GM23338 (cell line): ENCODE measurements around the gene SYNDIG1. TPM values are rescaled to one million over a fixed set of nuclear protein-coding genes. Genes with fewer than 3 reads are reported as not detected.

ENCODE experiments used
- ATAC-seq: fragments of 200-7000 bp; cut with Tn5 transposase; 3 replicates; pipeline ENCODE4 v1.9.1; 2020
- DNase-seq: peaks from one replicate; pipeline ENCODE4 v3.0.0-alpha.2; 2015; ENCODE audit warnings: low spot score
- H2AFZ ChIP-seq: fragments of 200-600 bp; sonication (generic); 2 replicates; pipeline ENCODE4 v1.8.0; 2016; ENCODE audit warnings: antibody characterized with exemption, mild to moderate bottlenecking, moderate library complexity
- H3F3A ChIP-seq: fragments of 200-600 bp; sonication (generic); replicated peaks from 2 replicates; pipeline ENCODE4 v1.8.0; 2017; ENCODE audit warnings: antibody characterized with exemption, mixed run types, low read depth
- H3K27ac ChIP-seq: fragments of 200-600 bp; sonication (generic); 2 replicates; pipeline ENCODE4 v1.6.1; 2016; ENCODE audit warnings: low read depth
- H3K27me3 ChIP-seq: fragments of 200-600 bp; sonication (generic); 2 replicates; pipeline ENCODE4 v1.8.0; 2016; ENCODE audit warnings: mild to moderate bottlenecking, mixed run types, moderate library complexity; ENCODE audit not compliant: insufficient read depth
- H3K36me3 ChIP-seq: fragments of 200-600 bp; sonication (generic); 2 replicates; pipeline ENCODE4 v1.8.0; 2016; ENCODE audit warnings: mild to moderate bottlenecking; ENCODE audit not compliant: insufficient read depth
- H3K4me1 ChIP-seq: fragments of 200-600 bp; sonication (generic); 2 replicates; pipeline ENCODE4 v1.8.0; 2016; ENCODE audit warnings: mild to moderate bottlenecking, moderate library complexity; ENCODE audit not compliant: insufficient read depth
- H3K4me2 ChIP-seq: fragments of 200-600 bp; sonication (generic); 2 replicates; pipeline ENCODE4 v1.7.1; 2017; ENCODE audit warnings: mixed run types
- H3K4me3 ChIP-seq: fragments of 200-600 bp; sonication (generic); 2 replicates; pipeline ENCODE4 v1.6.1; 2016; ENCODE audit warnings: mixed run types
- H3K79me2 ChIP-seq: fragments of 200-600 bp; sonication (generic); replicated peaks from 2 replicates; pipeline ENCODE4 v1.8.0; 2017; ENCODE audit warnings: mild to moderate bottlenecking; ENCODE audit not compliant: insufficient read depth
- H3K9me2 ChIP-seq: fragments of 200-600 bp; sonication (generic); 2 replicates; pipeline ENCODE4 v1.8.0; 2017; ENCODE audit not compliant: insufficient read depth
- H4K20me1 ChIP-seq: fragments of 200-600 bp; sonication (generic); replicated peaks from 2 replicates; pipeline ENCODE4 v1.8.0; 2017; ENCODE audit warnings: mild to moderate bottlenecking; ENCODE audit not compliant: insufficient read depth
- H3K27ac Mint-ChIP-seq: 2 replicates; pipeline ENCODE4 v1.8.0; 2020; ENCODE audit warnings: inconsistent platforms, mild to moderate bottlenecking, moderate library complexity, mixed read lengths
- H3K27me3 Mint-ChIP-seq: 3 replicates; pipeline ENCODE4 v1.8.0; 2022; ENCODE audit warnings: low read depth, mild to moderate bottlenecking, moderate library complexity, mixed read lengths, inconsistent platforms; ENCODE audit not compliant: insufficient read depth, poor library complexity
- H3K36me3 Mint-ChIP-seq: 3 replicates; pipeline ENCODE4 v1.8.0; 2021; ENCODE audit warnings: low read depth, mild to moderate bottlenecking, inconsistent platforms, moderate library complexity, mixed read lengths
- H3K4me1 Mint-ChIP-seq: 3 replicates; pipeline ENCODE4 v1.8.0; 2020; ENCODE audit warnings: mild to moderate bottlenecking, inconsistent platforms, mixed read lengths
- H3K4me3 Mint-ChIP-seq: 3 replicates; pipeline ENCODE4 v1.8.0; 2021; ENCODE audit warnings: moderate library complexity, mild to moderate bottlenecking, inconsistent platforms, mixed read lengths
- H3K9me3 Mint-ChIP-seq: 3 replicates; pipeline ENCODE4 v1.8.0; 2020; ENCODE audit warnings: moderate library complexity, mild to moderate bottlenecking, inconsistent platforms, mixed read lengths
- CREB1 ChIP-seq: fragments of 250-450 bp; sonication (Bioruptor Pico); IDR thresholded peaks from 2 replicates; pipeline ENCODE4 v1.5.0; 2020; ENCODE audit warnings: low read depth, mild to moderate bottlenecking, moderate library complexity
- CTCF ChIP-seq, 2 experiments: fragments of 200-600 bp in 1 of 2; sonication (generic) in 1 of 2; conservative IDR thresholded peaks; 2 replicates each; pipeline versions ENCODE4 v1.5.1 to v1.6.1; 2016 to 2017; ENCODE audit warnings: antibody characterized with exemption in 2 of 2, low read depth in 2 of 2, mild to moderate bottlenecking in 2 of 2, moderate library complexity in 1 of 2
- EZH2 ChIP-seq: fragments of 200-600 bp; sonication (generic); IDR thresholded peaks from one replicate; pipeline ENCODE4 v1.8.0; 2017; ENCODE audit warnings: antibody characterized with exemption, mild to moderate bottlenecking, low read depth; ENCODE audit not compliant: unreplicated experiment
- EZH2phosphoT487 ChIP-seq: fragments of 200-600 bp; sonication (generic); IDR thresholded peaks from one replicate; pipeline ENCODE4 v1.8.1; 2018; ENCODE audit warnings: antibody characterized with exemption; ENCODE audit not compliant: unreplicated experiment
- JUNB ChIP-seq: IDR thresholded peaks from one replicate; pipeline ENCODE4 v1.6.1; 2016; ENCODE audit warnings: antibody characterized with exemption; ENCODE audit not compliant: unreplicated experiment
- NANOG ChIP-seq: IDR thresholded peaks from 2 replicates; pipeline ENCODE4 v1.6.1; 2016; ENCODE audit warnings: antibody characterized with exemption, borderline replicate concordance
- POLR2AphosphoS5 ChIP-seq: IDR thresholded peaks from 2 replicates; pipeline ENCODE4 v1.6.1; 2016; ENCODE audit warnings: antibody characterized with exemption, low read depth
- STAT1 ChIP-seq: IDR thresholded peaks from one replicate; pipeline ENCODE4 v1.6.1; 2016; ENCODE audit warnings: antibody characterized with exemption; ENCODE audit not compliant: unreplicated experiment
- ZNF114 ChIP-seq: fragments of 250-450 bp; sonication (Bioruptor Pico); IDR thresholded peaks from 2 replicates; pipeline ENCODE4 v1.5.0; 2020; ENCODE audit warnings: mild to moderate bottlenecking, moderate library complexity
- ZNF331 ChIP-seq: fragments of 250-450 bp; sonication (Bioruptor Pico); IDR thresholded peaks from 2 replicates; pipeline ENCODE4 v1.5.0; 2020; ENCODE audit warnings: low read depth, mild to moderate bottlenecking, moderate library complexity
- polyA plus RNA-seq: library from polyadenylated mRNA; unstranded; fragments of >200 nt; fragmentation: Nextera tagmentation; extraction: Ambion mirVana; gene quantifications from 2 replicates; pipeline ENCODE4 v1.2.1, GENCODE V29; 2016
- total RNA-seq: library from RNA; depleted of rRNA; stranded (reverse); fragments of >200 nt; shearing (Covaris generic); gene quantifications from 2 replicates; pipeline ENCODE4 v1.2.3, GENCODE V29; 2014
- TF ChIP-seq, protein P1 (sequence below): IDR thresholded peaks from one replicate; pipeline ENCODE4 v1.6.1; 2018; ENCODE audit warnings: antibody characterized with exemption; ENCODE audit not compliant: unreplicated experiment
- TF ChIP-seq, protein P2 (sequence below): IDR thresholded peaks from 2 replicates; pipeline ENCODE4 v1.6.1; 2016; ENCODE audit warnings: antibody characterized with exemption

Gene SYNDIG1
- total and polyA plus RNA-seq, 2 experiments from 2014 or later: 2.8 to 4.8 TPM

- TF ChIP-seq, protein P1, sequence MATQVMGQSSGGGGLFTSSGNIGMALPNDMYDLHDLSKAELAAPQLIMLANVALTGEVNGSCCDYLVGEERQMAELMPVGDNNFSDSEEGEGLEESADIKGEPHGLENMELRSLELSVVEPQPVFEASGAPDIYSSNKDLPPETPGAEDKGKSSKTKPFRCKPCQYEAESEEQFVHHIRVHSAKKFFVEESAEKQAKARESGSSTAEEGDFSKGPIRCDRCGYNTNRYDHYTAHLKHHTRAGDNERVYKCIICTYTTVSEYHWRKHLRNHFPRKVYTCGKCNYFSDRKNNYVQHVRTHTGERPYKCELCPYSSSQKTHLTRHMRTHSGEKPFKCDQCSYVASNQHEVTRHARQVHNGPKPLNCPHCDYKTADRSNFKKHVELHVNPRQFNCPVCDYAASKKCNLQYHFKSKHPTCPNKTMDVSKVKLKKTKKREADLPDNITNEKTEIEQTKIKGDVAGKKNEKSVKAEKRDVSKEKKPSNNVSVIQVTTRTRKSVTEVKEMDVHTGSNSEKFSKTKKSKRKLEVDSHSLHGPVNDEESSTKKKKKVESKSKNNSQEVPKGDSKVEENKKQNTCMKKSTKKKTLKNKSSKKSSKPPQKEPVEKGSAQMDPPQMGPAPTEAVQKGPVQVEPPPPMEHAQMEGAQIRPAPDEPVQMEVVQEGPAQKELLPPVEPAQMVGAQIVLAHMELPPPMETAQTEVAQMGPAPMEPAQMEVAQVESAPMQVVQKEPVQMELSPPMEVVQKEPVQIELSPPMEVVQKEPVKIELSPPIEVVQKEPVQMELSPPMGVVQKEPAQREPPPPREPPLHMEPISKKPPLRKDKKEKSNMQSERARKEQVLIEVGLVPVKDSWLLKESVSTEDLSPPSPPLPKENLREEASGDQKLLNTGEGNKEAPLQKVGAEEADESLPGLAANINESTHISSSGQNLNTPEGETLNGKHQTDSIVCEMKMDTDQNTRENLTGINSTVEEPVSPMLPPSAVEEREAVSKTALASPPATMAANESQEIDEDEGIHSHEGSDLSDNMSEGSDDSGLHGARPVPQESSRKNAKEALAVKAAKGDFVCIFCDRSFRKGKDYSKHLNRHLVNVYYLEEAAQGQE: no peak
- TF ChIP-seq, protein P2, sequence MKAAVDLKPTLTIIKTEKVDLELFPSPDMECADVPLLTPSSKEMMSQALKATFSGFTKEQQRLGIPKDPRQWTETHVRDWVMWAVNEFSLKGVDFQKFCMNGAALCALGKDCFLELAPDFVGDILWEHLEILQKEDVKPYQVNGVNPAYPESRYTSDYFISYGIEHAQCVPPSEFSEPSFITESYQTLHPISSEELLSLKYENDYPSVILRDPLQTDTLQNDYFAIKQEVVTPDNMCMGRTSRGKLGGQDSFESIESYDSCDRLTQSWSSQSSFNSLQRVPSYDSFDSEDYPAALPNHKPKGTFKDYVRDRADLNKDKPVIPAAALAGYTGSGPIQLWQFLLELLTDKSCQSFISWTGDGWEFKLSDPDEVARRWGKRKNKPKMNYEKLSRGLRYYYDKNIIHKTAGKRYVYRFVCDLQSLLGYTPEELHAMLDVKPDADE: no peak
These were observed 14.1 kb downstream of the SYNDIG1 start (continued) for GRCh38 chr20:24483435-24484080.

DNA sequence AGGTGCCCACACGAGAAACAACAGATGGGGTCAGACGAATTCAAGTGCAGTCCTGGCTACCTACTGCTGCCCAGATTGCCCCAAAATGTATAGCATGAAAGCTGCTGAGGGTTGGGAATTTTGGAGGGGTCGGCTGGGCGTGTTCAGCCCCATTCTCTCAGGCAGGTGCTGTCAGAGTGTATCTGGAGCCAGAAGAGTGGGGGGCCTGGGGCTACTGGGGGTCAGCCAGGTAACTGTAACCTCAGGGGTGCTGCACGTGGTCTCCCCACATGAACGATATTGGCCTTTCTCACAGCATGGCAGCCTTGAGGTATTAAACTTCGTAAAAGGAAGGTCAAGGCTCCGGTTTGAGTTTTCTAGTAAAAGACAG lies 14.6 kb downstream of the SYNDIG1 start:
- Histone ChIP-seq H3F3A (no peaks in the 10 kb centered on the region), H3K9me2 (no peaks in the 10 kb centered on the region), H3K4me2 (no peak overlapping the region), H3K27me3 (no peaks in the 10 kb centered on the region), H3K79me2 (peaks cover 43% of the 10 kb centered on the region), H4K20me1 (0 out of 2 replicates have a peak, but pooled peaks cover 4% of the 10 kb centered on the region), H3K4me1 (0 out of 2 replicates have a peak, but pooled peaks cover under 1% of the 10 kb centered on the region), H2AFZ (no peak overlapping the region), H3K36me3 (no peaks in the 10 kb centered on the region), H3K4me3 (no peak overlapping the region), H3K27ac (no peak overlapping the region)
- peaks cover 30% of the 10 kb centered on the region for H3K4me1 Mint-ChIP-seq
- DNase-seq: no peak
- H3K36me3 Mint-ChIP-seq: peaks cover 11% of the 10 kb centered on the region; the same call in 1 of the 3 replicates
- ATAC-seq: no peak
- H3K9me3 Mint-ChIP-seq: no peaks in the 10 kb centered on the region
- H3K27ac Mint-ChIP-seq: no peak overlapping the region
- no peak overlapping the region for H3K4me3 Mint-ChIP-seq
- peaks cover 8% of the 10 kb centered on the region for H3K27me3 Mint-ChIP-seq
- TF ChIP-seq NANOG (no peak), STAT1 (no peak), POLR2AphosphoS5 (no peak), ZNF114 (CRISPR knock-in tag) (no peak), EZH2 (no peak), ZNF331 (CRISPR knock-in tag) (no peak), CREB1 (CRISPR knock-in tag) (no peak), CTCF (conservative IDR thresholded peaks at IDR 0.05; ENCODE audit: low read depth in 2 of 2) (no peak), JUNB (no peak), EZH2phosphoT487 (no peak)
- TF ChIP-seq, protein P1: no peak
- TF ChIP-seq, protein P2: no peak
